ENCODE data around the gene RIT2.

The RIT2 gene

DNA sequence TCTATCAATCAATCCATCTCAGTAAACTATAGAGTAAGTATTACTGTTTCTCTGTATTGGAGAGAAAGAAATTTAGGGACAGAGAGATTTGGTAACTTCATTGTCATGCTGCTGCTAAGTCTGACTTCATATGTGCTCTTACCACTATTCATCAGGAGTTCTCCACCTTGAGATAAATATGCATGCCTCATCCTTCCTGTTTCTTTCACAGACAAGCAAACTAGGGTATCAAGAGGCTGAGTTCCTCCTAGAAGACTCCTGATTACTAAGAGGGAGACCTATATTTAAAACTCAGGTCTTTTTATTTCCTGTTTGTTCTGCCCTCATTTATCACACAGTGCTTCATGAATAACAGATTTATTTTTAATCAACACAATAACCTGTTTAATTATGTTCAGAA is 34.1 kb downstream of the RIT2 start:
- DNase-seq (ENCODE audit: low read depth), result no peak

DNA sequence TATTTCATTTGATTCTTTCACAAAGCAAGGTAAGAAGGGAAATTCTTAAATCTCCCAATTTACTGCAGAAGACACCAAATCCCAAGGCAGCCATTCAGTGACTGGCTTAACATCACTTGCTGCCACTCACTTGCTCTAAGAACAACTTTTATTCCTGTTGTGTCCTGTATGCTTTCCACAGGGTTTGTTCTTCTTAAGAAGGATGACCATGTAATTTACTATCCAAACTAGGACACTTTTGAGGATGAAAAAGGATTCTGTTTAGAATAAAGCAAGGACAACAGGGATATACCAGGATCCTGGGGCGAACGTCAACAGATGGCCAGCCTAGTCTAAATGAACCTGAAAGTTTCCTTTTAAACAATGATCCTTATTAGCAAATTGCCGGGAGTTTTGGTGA is 34.8 kb downstream of the RIT2 start:
- no peak for DNase-seq (ENCODE audit: low read depth)

DNA sequence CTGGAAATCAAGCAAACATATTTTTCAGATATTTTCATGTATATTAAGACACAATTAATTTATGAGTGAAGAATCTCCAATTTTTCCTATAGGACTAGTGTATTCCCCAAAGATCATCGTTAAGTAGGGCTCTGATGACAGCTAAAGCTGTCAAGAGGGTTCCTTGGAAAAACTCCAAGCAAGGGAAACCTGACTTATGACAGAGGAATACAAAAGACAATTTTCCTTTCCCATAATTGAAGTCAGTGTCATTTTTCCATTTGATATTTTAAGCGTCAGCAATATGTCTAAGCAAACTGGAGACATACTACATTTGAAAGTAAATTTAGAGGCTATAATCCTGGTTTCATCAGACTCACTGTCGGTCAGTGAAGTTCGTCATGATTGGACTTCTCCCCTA is 36.1 kb downstream of the RIT2 start:
- DNase-seq (ENCODE audit: low read depth), result no peak

DNA sequence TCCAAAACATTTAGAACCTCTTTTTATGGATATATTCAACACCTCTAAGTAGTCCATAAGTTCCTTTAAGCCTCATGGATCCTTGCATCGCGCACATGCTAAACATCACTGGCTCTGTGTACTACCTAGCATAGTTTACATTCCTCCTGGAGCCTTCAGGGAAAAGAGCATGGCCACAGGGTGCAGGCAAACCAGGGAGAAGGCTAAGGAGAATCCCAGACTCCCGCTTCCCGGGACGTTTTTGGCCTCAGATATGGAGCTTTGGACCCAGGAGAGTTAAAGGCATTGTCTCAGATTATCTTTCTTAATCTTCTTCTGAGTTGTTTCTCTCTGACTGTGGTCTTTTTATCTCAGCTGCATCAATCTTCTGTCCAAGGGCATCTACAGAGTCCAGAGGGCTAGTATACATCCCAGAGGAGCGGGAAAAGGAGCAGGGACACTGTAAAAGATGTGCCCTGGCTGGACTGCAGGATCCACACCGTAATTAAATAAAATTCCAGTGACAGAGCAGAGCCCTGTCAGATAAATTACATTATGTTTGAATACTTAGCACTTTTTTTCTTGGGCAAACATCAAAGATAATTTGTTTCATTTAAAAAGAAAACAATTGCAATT is 36.9 kb downstream of the RIT2 start:
- DNase-seq (ENCODE audit: low read depth), result no peak

DNA sequence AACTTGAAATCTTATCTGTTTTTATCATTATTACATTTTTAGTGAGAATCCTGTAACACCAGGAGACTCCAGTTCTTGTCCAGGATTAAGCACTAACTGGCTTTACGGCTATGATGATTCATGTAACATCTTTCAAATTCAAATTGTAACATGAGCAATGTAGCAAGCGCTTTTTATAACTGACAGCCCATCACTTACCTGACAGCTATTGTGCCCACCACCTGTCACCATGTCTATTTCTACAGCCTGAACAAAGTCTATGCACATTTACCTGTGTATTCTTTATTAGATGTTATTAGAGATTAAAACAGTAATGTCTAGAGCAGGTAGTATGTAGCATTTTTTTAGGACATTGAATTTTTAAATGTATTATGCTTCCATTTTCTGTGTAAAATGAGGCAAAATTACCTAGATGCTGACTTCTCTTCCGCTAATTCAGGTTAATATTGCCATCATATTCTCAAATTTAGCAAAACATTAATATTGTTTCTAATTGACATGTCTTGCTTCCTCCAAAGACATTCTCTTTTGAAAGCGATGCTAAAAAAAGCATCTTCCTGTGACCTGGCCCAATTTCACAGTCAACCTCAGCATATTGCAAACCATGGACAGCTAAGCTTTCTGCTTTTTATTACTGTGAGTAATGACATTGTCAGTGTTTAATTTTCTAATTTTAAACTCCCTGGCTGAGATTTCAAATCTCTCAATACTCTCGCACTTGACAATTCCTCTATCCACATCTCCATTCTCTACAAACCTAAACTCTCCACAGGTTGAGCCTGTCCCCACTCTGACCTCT is 37.8 kb downstream of the RIT2 start:
- DNase-seq (ENCODE audit: low read depth), result no peak

DNA sequence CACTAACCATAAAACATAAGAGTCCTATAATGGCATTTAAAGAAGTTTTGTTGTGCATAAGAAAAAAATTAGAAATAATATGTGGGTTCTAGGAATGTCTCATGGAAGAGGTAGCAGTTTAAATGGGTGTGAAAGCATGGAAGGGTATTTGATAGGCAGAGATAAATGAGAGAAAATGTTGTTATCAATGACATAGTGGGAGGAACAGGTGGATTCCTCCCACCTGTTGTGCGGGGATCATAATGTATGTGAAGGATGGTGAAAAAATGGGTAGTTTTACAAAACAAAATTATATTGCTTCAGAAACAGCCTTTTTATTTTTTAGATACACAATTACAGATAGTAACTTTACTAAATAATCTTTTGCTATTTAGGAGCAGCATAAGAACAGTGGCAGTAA is 41.7 kb downstream of the RIT2 start:
- DNase-seq (ENCODE audit: low read depth), result no peak

DNA sequence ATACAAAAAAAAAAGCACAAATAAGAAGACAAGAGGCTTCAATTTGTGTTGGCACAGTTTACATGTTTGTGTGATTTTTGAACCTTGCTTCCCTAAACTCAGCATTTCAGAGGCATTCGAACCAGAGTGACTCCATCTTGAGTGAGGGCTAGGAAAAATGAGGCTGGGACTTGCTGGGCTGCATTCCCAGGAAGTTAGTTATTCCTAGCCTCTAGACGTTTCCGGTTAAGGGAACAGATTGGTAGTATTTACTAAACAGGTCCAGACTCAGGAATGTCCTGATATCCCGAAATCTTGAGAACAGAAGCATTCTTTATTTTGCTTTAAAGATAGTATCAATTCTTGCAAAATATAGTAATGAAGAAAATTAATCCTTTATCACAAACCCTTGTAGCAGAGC is 46.7 kb downstream of the RIT2 start:
- no peak for DNase-seq (ENCODE audit: low read depth)

DNA sequence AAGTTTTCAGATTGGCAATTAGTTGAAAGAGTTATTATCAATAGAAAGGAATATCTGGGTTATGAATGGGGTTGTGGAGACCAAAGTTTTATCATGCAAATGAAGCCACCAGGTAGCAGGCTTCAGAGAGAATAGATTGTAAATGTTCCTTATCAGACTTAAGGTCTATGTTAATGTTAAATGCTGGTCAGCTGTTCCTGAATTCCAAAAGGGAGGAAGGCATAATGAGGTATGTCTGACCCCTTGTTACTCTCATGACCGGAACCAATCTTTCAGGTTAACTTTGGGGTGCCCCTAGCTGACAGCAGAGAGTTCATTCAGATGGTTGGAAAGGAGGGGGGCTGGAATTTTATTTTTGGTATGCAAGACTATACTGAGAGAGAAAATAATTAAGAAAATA is 47.9 kb downstream of the RIT2 start:
- no peak for DNase-seq (ENCODE audit: low read depth)

DNA sequence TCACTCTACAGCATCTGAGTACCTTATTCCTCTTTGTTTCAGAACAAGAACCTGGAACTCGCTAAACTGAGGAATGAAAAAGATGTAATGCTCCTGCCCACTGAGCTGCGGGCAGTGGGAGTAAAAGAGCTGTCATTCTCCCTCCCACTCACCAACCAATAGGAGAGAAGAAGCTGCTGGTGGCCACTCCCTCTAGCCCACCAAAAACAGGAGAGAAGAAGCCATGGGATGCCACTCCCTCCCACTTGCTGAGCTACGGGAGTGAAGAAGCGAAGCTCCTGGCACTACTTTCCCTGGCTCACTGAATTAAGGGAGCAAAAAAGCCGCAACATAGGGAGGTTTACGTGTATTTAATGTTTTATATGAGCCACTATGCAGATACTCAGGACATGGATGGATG is 53.7 kb downstream of the RIT2 start:
- DNase-seq (ENCODE audit: low read depth), result no peak

DNA sequence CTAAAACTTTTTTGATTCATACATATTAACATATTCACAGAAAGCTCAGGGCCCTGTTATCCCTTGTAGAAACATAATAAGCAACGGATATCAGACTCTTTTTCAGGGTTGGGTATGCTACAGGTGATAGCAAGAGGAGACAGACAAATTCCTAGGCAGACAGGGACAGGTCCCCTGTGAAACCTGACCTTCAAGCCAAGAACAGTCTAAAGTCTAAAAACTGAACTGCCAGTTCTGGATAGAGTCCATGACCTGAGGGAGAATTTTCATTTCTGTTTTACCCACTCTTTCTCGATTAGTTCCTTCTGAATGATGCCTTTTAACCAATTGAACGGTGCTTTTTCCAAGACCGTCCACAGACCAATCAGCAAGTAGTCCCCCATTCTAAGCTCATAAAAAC is 54.2 kb downstream of the RIT2 start:
- no peak for DNase-seq (ENCODE audit: low read depth)

DNA sequence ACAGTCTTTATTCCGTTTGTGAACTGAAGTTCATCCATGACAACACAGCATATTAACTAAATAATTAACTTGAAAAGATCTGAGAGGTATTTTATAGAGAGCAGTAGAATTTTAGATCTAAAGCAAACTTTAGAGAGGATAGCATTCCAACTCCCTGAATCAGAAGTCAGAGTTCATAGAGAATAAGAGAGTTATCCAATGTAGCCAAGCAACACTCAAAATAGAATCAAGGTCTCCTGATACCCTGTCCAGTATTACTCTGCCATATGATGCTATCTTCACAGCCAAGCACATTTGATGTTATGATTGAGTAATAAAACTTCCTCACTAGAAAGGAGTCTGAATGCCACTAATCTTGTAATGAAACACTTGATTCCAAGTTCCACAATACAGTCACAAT is 55.5 kb downstream of the RIT2 start:
- no peak for DNase-seq (ENCODE audit: low read depth)

DNA sequence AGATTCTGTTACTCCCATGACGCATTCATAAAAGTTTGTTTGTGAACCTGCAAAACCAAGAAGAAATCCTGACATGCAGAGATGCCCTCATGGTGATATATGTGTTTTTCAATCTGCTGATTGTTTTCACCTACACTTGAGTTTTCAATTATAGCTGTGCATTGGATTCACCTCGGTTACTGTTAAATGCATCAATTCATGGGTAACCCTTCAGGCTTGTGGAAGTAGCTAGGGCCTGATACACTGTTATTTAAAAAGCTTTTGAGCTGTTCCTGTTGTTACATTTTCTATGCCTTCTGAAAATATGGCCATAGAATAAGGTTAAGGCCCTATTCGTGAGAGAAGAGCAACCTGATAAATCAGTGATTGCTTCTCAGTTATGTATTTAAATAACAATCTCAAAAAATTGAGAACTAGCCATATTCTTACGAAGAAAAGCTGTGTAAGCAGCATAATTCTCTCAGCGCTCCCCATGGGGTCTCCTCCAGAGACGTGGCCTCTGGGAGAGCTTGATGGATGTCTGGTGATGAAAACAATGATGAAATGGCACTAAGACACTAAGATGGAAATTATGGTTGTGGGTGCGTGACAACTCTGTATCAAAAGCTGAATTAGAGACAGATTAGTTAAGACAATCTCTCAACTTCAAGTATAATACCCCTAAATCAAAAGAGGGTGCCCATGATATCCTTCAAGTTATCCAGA is 60.5 kb downstream of the RIT2 start:
- no peak for DNase-seq (ENCODE audit: low read depth)

DNA sequence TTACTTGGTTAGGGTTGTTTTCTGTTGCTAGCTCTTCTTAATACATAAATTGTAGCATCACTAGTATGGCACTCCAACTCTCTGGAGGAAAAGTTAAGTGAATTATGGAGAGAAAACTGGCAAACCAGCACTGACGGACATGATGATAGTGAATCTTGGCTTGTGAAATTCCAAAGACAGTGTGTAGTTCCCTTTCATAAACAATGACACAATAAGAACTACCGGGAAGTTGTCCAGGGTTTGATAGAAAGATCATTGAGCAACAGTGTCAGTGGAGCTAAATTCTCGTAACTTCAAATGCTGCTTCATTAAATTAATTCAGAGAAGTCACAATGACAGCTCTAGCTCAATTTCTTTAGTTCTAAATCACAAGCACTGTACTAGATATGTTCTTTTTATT is 66.5 kb downstream of the RIT2 start:
- no peak for DNase-seq (ENCODE audit: low read depth)

DNA sequence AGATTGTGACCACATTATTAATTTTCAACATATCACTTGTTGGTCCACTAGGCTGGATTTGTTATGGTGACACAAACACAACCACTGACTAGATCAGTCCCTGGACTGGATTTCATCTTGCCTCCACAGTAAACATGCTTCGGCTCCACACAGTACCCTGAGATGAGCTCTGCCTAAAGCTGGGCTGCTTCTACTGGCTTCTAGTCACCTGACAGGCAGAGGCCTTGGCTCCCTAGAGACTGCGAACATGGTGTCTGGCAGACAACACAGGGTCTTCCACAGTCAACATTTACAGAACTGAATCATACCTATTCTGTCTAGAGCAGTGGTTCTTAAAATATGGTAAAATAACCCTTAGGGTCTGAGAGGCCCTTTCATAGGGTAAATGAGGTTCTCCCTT is 69.2 kb downstream of the RIT2 start:
- DNase-seq (ENCODE audit: low read depth), result no peak

DNA sequence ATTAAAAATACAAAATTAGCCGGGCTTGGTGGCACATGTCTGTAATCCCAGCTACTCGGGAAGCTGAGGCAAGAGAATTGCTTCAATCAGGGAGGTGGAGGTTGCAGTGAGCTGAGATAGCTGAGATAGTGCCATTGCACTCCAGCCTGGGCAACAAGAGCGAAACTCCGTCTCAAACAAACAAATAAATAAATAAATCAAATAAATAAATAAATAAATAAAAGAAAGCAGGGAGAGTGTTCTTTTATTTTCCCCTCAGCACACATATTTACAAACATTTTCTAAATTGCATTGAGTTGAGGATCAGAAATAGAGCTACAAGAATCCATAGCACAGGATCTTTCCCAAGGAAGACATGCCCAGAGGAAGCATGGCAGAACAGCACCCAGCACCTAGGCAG is 71.9 kb downstream of the RIT2 start:
- DNase-seq (ENCODE audit: low read depth), result no peak

DNA sequence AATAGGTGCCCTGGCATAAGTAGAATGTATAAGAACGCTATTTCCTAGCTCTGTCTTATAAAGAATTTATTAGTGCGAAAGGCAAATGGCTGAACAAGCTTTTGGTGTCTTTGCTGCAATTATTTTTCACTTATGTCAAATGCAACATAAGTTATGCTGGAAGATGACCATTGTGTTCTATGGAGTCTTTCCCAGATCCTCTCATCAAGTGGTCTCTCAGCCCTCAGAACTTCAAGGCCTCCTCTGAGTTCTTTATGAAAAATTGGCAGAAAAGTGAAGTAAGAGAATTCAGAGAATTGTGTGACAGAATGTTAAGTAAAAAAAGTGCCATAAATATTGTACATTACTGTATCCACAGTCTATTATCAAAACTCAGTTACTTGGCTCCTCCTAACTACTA is 75.2 kb downstream of the RIT2 start:
- no peak for DNase-seq (ENCODE audit: low read depth)

DNA sequence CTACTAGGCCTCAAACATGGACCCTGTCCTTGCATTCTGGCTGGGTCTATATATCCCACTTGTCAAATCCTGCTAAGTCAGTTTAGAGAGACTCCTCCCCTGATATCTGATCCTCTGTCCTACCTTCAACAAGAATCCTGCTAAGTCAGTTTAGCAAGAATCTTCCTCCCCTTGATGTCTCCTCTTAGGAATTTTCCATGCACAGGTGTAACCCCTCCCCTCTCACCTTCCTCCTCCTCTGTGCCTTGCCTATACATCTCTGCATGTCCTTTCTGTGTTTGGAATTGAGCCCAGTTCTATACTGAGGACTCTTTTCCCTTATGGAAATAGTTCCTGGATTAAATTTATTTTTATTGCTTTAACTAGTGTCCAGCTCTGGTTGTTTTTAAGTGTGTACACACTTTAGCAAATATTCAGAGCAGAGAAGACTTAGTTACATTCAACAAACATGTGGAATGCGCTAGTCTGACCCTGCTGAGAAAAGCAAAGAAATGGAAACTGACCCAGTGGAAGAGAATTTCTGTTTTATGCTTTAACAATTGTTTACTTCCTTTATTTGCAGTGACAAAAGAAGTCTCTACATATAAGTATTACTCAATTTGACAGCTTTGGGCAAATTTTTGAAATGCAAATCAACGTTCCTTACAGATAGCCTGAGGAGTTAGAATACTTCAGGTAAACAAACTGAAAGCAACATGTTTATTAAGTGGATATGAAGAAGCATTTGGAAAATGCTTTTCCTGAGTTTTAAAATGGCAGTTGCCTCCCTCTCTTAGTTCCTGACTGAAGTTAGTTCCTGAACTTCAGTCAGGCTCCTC is 80.6 kb downstream of the RIT2 start:
- no peak for DNase-seq (ENCODE audit: low read depth)

DNA sequence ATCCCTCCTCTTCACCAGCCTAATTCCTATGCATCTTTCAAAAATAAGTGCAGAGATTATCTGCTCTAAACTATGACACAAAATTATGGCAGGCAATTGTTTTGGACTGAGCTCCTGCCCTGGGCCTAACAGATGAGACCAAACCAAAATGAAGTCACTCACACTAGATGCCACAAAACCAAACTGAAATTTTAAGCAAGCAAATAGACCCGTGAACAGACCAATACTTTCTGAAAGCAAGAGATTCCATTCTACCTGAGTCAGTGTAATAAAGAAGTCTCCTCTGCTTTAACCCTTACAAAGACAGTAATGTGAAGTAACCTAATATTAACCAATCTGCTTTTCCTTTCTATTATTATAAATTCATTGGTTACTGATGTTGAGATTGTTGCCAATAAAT is 84.3 kb downstream of the RIT2 start:
- no peak for DNase-seq (ENCODE audit: low read depth)

DNA sequence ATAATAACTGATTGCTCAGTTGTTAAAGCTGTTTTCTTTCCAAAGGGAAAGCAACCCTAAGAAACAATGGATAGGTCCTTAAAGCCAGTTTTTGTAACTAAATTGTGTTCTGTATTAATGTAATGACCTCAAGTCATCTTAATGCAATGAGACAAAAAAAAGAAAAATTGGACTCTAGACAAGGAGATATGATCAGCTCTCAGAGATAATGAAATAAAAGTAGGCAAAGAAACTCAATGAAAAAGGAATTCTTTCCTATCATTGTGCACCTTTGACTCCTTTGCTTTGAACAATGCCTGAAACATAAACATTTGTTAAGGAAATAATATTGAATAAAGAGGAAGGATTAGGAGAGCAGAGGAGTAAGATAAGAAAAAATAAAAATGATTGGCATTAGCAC is 86.1 kb downstream of the RIT2 start:
- DNase-seq (ENCODE audit: low read depth), result no peak

DNA sequence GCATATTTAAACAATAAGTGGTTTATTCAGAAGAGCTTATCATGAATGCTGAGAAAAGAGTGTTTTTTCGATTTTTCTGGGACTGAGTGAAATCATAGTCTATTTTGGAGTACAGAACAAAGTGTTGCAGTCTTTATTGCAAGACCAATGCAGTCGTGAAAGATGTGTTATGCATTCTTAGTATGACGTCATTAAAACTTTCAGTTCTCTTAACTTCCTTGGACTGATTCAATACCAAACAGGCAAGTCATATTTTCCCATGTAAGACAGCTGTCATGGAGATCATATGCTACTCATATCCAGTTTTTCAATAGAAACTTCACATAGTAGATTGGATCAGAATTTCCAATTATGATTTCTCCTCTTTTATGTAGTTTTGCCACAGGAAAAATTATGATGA is 92.6 kb downstream of the RIT2 start:
- DNase-seq (ENCODE audit: low read depth), result no peak

DNA sequence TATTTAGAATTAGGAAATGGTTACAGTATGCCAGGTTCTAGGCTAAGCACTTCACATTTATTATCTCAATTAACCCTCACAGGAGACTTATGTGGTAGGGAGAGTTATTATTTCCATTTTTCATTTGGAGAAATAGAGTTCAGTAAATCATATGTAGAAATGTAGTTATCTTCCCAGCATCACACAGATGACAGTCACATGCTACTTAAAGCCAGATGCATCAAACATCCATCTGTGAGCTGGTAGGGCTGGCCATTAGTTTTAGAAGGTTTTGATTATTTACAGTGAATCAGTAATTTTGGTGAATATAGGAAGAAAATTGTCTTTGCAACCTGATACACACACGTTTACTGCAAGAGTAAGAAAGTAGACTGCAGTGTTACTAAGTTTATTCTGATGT is 97.9 kb downstream of the RIT2 start:
- no peak for DNase-seq (ENCODE audit: low read depth)

DNA sequence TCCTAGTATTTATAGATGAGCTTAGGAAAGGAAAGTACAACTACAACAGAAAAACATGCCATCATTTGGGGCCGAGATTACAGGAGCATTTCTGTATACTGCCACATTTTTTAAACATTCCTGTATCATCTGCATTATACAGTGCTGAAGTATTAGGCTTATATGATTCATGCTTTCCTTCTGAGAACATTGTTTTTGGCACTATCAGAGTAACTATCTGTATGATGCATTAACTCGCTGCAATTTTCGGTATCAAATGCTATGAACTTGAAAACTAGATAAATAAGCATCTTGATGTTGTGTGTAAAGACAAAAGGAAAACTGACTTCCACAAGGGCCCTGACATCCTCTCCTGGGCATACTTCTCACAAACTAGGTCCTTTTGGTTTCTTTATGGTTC is 102.0 kb downstream of the RIT2 start:
- DNase-seq (ENCODE audit: low read depth), result no peak

DNA sequence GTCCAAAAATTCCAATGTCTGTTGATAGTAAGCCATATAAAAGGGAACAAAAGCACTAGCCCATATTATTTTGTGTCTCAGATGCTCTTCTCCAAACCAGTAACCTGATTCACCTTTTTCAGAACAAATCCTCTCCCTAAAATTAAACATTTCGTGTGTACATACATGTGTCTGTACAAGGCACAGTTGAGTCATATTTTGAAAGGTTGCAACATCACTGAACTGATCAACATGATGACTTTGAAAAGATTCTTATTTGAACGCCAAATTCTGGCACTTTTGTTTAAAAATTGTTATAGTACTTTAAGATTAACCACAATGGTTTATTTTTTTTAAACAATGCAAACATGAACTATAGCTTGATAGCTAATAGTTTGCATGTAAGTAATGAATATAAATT is 102.5 kb downstream of the RIT2 start:
- DNase-seq (ENCODE audit: low read depth), result no peak
